Stimulated activated CD4-positive, alpha-beta T cell treated with anti-CD3 and anti-CD28 coated beads, Interleukin-1b, Interleukin-23, amount 100 ng/mL, for 4 hours (primary cell): Measurements from ENCODE around the gene ERC1.
"Not testable (repeated sequence)": the region's sequence is repeated elsewhere in the genome, so short reads cannot be mapped to it uniquely, and the experiment has no call there.

ENCODE experiments used
- DNase-seq, 2 donors: peaks; one replicate each; pipeline ENCODE4 v3.0.0-alpha.2; 2020; ENCODE audit warnings: low read depth in 2 of 2

ERC1 gene

DNA sequence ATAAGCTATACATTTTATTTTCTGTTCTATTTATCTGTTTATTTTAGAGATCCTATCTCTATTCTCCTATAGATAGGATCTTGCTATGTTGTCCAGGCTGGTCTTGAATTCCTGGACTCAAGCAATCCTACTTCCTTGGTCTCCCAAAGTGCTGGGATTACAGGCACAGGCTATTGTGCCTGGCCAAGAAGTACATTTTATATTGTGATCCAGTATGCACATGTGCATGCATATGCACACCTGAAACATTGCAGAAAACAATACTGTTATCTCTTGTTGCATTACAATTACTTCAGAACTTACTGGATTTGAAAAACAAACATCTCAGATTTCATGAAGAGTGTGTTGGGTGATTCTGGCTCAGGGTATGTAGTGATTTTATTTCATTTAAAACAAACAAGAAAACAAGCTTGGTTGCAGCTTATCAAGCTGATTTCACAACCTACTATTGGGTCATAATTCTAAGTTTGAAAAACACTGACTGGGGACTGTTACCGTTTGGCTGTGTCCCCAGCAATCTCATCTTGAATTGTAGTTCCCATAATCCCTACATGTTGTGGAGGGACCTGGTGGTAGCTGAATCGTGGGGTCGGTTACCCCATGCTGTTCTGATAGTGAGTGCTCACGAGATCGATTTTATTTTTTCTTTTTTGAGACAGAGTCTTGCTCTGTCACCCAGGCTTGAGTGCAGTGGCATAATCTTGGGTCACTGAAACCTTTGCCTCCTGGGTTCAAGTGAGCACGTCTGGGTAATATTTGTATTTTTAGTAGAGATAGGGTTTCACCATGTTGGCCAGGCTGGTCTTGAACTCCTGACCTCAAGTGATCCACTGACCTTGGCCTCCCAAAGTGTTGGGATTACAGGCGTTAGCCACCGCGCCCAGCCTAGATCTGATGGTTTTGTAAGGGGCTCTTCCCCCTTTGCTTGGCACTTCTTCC lies 31.3 kb downstream of the ERC1 start:
- no peak for DNase-seq

DNA sequence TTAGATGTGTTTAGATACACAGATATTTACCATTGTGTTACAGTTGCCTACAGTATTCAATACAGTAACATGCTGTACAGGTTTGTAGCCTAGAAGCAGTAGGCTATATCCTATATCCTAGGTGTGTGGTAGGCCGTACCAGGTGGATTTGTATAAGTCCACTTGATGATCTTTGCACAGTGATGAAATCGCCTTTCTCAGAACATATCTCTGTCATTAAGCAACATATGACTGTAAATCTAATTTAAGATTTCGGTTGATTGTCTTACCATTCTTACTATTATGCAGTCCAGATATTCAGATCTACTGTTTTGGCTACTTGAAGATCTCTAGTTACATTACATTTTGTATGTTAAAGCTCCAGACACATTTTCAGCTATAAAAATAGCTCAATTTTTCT lies 39.8 kb downstream of the ERC1 start:
- no peak for DNase-seq

DNA sequence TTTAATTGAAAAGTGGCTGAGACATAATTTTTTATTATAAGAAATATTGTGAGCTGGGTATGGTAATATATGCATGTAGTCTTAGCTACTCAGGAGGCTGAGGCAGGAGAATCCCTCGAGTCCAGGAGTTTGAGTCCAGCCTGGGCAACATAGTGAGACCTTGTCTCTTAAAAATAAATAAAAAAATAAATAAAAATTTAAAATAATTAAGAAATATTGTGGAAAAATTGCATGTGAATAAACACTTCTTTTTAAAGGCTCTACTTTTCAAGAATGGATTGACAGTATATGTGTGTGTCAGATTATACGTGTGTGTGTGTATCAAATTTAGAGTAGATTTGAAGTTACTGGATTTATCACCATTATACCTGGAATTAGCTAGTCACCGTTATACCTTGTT lies 43.2 kb downstream of the ERC1 start:
- no peak for DNase-seq

DNA sequence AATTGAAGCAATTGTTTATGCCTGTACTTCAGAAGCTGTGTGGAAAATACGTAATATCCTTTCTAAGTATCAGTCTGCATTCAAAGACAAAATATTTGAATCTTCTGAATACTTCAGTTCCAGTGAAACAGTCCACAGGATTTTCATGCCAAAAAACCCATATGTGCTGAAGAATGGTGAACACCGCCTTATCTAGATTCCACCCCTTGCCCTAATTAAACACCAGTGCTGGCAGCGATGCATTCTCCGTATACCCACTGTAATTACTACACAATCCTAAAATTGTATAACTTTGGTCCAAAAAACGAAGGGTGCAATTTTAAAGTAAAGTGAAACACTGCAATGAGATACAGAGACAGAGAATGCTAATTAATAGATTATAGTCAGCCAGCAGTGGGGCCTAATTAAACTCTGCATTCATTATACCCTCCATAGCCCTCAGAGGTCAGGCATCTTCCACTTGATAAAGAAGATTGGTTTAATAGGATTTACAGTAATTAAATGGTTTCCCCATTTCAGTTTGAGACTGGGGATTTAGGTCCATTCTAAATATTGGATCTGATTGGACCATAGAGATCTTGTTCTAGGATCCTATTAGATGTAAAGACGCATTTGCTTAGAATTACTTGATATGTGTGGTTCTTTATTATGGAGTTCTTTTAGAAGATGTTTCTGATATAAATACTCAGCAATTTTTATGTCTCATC lies 43.9 kb downstream of the ERC1 start:
- no peak for DNase-seq

DNA sequence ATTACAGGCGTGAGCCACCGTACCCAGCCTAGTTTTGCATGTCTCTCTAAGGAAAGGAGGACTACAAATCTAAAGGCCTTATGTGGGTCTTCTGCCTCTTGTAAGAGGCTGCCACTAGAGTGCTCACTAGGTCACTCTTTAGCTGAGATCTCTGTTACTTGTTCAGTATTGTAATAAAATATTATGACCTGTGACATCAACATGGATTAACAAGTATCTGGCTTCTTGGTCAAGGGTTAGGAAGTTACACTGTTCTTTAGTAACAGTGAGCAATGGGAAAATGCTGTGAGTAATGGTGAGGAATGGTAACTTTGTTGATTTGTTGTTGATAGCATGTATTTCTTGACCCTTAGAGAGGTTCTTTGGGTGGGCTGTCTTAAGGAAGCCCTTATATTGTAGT lies 50.5 kb downstream of the ERC1 start:
- no peak for DNase-seq

DNA sequence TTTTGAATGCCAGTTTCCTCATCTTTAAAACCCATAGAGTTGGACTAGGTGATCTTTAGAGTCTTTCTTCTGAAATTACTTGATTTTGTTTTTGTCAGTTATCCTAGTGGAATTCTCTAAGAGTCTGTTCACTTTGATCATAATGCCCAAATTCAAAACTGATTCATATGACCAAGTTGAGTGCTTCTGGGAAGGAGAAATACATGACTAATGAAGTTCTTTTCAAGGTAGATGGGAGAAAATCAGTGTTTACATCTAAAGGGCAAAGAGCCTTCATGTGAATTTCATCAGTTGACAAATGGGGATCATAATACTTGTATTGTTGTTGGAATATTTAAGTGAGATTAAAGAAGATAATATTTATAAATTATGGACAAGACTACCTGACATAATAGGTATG lies 53.2 kb downstream of the ERC1 start:
- no peak for DNase-seq

DNA sequence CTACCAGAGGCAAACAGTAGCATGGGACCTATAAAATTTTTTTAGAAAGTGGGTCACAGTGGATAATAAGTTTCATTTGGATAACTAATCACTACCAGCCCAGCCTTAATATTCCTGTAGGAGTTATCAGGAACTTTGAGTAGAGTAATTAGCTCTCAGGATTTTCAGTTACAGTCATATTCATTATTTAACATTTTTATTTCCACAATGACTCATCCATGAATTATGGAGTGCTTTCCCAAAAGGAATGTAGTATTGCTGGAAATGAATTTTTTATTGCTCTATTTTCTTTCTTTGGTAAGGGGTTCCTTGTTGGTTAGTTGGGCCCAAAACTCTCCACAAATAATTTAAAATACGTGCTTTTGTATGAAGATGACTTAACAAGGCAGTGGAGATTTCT lies 53.7 kb downstream of the ERC1 start:
- DNase-seq, result no peak

DNA sequence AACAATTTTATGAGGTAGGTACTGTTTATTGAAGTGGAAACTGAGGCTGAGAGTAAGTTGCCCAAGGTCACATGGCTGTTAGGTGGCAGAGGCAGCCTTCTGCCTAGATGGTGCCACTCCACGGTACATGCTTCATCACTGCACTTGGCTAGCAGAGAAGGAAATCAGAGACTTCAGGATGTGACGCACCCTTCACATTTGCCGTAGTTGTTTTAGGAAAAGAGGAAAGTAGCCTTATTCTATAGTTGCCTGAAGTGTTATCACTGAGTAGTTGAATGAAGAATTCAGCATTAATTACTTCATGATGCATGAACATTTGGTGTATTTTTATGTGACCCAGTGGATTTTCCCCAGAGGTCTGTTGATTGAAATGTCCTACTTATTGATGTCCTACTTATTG lies 55.7 kb downstream of the ERC1 start:
- DNase-seq, result no peak

DNA sequence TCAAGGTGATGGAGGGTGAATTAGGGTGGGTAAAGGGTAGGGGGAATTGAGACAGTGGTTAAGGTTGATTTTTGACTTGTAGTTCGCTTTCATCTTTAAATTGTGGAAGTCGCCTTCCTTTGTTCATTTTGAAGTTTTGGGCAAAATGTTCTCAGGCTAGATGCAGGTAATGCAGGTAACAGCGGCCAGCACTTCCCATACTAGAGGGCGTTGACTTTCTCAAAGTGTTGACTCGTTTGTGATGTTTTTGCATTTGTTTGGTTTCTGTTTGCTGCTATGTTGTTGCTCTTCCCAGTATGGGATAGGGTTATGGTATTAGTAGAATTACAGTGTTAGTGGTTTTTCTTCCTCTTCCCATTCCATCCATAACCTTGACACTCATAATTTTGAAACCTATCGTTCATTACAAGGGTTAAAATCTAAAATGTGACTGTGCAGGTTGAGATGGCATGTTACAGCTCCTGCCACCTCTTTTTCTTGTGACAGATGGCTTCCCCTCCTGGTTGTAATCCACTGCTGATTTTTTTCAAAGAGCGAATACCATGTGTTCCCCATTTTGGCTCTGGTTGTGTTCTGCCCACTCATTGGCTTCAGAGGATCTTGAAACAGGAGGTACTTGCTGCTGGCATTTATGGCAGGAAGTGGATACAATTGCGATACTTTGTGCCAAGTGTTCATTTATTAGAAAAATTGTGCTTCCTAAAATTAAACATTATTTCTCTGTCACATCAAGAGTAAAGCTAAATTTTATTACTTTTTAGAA lies 57.1 kb downstream of the ERC1 start:
- no peak for DNase-seq

DNA sequence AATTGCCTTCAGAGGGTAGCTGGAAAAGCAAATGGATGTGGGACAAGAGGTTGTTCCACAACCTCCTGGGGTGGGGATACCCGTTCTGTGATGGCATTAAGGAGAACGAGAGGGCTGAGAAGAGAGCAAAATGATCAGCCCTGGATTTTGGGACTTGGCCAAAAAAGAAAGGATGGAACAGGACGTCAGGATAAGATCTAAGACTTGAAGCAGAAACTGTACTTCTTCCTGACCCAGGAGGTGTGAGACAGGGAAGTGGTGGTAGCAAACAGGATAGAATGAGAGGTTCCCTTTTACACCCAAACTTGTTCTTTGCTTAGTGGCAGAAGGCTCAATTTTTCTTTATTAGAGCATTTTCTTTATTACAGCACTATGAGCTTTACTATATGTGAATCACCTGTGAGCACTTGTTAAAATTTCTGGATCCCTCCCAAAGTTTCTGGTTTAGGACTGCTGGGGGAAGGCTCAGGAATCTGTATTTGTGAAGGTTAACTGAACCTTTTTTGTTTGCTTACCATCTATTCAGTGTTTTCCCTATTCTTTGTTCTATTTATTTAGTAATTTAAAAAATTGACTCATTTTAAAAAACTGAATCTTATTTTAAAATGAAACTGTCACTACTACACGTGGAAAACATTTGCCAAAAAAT lies 59.2 kb downstream of the ERC1 start:
- no peak for DNase-seq

DNA sequence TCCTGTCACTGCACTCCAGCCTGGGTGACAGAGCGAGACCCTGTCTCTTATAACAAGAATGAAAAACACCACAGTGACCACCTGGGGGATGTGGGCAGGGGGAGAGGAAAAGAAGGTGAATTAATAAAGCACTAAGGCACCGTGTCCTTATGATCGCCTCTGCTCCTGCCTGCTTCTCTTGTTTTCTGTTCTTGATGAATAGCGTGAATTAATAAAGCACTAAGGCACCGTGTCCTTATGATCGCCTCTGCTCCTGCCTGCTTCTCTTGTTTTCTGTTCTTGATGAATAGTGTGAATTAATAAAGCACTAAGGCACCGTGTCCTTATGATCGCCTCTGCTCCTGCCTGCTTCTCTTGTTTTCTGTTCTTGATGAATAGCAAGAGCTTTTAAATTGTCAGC lies 60.6 kb downstream of the ERC1 start:
- DNase-seq, result not testable (repeated sequence)

DNA sequence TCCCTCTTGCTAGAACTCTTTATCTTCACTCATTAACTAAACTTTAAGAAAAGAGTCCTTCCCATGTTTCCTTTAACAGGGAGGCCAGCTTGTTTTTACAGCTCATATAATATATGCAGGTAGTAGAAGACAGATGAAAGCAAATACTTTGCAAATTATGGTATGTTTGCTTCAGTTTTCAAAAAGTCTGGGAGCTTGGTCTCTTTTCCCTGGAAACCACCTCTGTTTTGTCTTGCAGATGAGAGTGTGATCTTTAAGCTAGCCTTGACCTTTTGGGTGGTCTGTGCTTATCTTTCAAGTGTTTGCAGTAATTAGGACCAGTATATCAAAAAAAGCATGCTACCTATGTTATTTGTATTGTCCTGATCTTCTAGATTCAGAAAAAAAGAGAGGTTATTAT lies 62.7 kb downstream of the ERC1 start:
- no peak for DNase-seq

DNA sequence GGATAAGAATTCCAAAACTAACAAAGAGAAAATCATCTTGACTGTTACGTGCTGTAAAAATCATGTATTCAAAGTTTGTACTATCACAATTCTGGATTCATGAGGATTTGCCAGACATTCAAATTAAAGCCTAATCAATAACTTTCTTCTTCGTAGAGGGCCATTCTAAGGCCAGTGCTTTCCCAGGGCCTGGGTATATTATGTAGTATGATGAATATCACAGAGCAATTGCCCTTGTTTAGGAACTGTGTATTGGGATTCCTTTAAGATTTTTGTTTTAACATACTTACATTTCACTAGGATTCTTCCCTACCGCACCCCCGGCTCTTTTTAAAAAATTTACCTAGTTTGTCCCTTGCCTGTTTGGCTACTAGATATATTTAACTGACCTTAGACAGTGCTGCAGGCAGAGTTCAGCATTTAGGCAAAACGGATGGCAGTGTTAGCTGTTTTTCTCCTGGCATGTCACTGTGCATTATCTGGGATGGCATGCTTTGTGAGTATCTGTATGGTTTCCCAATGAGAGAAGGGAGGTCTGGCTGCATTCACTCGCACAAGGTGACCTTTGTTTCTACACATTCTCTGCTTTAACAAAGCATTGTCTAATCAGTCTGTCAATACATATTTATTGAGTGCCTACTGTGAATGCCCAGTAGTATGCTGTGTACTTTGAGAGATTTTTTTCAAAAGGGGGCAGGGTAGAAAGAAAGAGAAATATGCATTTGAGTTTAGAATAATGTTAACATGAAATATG lies 63.3 kb downstream of the ERC1 start:
- DNase-seq, result no peak

DNA sequence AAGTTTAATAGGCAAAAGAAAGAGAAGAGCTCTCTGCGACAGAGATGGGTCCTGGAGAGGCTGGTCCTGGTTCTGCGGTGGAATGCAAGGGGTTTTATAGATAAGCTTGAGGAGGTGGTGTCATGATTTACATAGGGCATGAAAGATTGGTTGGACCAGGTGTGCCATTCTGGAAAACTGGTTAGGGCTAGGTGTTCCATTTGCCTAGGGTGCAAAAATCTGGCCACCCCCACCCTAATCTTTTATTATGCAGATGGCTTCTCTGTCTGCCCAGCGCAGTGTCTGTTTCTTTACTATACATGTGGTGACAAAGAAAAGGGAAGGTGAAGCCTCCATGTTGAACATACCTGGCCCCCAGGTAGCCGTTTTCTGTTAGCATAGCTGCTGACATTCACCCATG lies 65.4 kb downstream of the ERC1 start:
- DNase-seq, result no peak

DNA sequence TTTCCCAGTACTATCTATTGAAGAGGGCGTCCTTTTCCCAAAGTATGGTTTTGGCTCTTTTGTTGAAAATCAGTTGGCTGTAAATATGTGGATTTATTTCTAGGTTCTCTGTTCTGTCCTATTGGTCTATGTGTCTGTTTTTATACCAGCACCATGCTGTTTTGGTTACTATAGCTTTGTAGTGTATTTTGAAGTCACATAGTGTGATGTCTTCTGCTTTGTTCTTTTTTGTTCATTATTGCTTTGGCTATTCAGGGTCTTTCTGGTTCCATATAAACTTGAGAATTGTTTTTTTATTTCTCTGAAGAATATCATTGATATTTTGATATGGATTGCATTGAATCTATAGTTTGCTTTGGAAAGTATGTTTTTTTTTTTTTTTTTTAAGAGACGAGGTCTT lies 67.4 kb downstream of the ERC1 start:
- no peak for DNase-seq

DNA sequence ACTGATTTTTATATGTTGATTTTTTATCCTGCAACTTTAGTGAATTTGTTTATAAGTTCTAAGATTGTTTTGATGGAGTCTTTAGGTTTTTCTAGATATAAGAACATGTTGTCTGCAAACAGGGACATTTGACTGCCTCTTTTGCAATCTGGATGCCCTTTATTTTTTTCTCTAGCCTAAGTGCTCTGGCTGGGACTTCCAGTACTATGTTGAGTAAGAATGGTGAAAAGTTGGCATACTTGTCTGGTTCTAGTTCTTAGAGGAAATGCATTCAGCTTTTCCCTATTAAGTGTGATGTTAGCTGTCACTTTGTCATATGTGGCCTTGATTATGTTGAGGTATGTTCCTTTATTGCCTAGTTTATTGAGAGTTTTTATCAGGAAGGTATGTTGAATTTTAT lies 68.1 kb downstream of the ERC1 start:
- no peak for DNase-seq

DNA sequence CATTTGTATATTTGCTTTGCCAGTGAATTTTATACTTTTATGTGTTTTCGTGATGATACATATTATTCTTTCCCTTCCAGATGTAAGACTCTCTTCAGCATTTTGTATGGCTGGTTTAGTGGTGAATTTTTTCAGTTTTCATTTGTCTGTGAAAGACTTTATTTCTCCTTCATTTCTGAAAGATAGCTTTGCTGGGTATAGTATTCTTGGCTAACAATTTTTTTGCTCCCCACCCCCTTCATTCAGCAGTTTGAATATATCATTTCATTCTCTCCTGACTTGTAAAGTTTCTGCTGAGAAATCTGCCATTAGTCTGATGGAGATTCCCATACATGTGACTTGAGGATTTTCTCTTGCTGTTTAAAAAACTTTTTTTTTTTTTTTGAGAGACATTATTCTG lies 72.8 kb downstream of the ERC1 start:
- no peak for DNase-seq

DNA sequence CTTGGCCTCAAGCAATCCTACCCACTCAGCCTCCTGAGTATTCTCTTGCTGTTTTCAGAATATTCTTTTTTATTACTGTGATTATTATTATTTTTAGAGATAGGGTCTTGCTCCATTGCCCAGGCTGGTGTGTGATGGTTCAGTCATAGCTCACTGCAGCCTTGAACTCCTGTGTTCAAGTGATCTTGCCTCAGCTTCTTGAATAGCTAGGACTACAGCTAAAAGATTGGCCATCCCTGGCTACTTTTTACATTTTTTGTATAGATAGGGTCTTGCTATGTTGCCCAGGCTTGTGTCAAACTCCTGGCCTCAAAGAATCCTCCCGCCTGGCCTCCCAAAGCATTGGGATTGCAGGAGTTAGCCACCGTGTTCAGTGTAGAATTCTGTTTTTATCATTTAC lies 73.3 kb downstream of the ERC1 start:
- DNase-seq, result no peak

DNA sequence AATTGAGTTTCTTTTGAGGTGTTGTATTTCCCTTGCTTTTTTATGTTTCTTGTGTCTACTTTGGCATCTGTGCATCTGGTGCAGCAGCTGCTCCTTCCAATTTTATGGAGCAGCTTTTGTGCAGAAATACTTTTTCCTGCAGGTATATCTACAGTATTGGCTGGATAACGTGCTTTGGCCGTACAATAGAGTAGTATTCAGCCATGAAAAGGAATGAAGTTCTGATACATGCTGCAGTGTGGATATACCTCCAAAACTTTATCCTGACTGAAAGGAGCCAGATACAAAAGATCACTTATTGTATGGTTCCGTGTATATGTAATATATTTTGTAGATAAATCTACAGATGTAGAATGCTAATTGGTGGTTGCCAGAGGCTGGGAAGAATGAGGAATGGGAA lies 74.6 kb downstream of the ERC1 start:
- DNase-seq, result no peak

DNA sequence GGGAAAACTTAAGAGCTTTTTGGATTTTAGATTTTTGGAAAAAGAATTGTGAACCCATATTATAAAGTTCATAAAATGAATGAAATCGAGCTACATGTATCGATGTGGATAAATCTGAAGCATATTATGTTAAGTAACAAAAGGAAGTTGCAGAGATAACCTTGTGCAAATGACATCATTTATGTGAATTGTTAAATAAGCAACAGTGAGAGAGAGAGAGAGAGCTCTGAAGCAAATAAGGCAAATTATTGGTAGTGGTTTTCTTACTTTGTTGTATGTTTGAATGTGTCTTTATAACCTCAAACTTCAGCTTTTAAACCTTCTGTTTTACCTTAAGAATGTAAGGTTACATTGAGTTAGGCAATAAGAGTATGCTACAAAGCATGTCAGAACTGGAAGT lies 78.8 kb downstream of the ERC1 start:
- DNase-seq, result no peak

DNA sequence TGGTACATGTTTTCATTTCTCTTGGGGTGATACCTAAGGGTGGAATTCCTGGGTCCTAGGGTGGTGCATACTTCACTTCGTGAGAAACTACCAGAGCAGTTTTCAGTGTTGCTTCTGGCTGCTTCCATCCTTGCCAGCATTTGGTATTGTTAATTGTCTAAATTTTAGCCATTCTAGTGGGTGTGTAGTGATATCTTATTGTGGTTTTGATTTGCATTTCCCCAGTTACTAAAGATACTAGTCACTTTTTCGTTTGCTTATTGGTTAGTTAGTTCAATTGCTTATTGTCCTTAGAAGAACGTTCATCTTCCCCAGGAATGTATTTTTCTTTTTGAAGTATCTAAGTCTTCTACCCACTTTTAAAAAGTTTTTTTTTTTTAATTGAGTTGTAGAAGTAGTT lies 80.2 kb downstream of the ERC1 start:
- DNase-seq, result no peak
